Smooth muscle cell (in vitro differentiated cells): ENCODE results near the gene TTC29. TPM values are rescaled to one million over a fixed set of nuclear protein-coding genes. Genes with fewer than 3 reads are reported as not detected.
"Not testable (repeated sequence)": the region's sequence is repeated elsewhere in the genome, so short reads cannot be mapped to it uniquely, and the experiment has no call there.

Source experiments
- DNase-seq: peaks from one replicate; lab custom pipeline; 2025; ENCODE audit not compliant: unreplicated experiment; lab: John Stamatoyannopoulos, UW
- H2AFZ ChIP-seq: fragments of 200-600 bp; sonication (generic); 2 replicates; pipeline ENCODE4 v1.6.0; 2016; ENCODE audit warnings: antibody characterized with exemption, low read depth, mild to moderate bottlenecking
- H3F3A ChIP-seq: fragments of 200-600 bp; sonication (generic); 2 replicates; pipeline ENCODE4 v1.6.0; 2017; ENCODE audit warnings: antibody characterized with exemption, low read depth
- H3K27ac ChIP-seq: fragments of 200-600 bp; sonication (generic); 2 replicates; pipeline ENCODE4 v1.5.1; 2016; ENCODE audit warnings: low read depth, mild to moderate bottlenecking
- H3K27me3 ChIP-seq: fragments of 200-600 bp; sonication (generic); 2 replicates; pipeline ENCODE4 v1.6.1; 2016; ENCODE audit warnings: low read depth, mild to moderate bottlenecking
- H3K36me3 ChIP-seq: fragments of 200-600 bp; sonication (generic); 2 replicates; pipeline ENCODE4 v1.5.1; 2016; ENCODE audit warnings: low read depth
- H3K4me1 ChIP-seq: fragments of 200-600 bp; sonication (generic); 2 replicates; pipeline ENCODE4 v1.5.1; 2016; ENCODE audit warnings: low read depth
- H3K4me2 ChIP-seq: fragments of 200-600 bp; sonication (generic); 2 replicates; pipeline ENCODE4 v1.6.0; 2016; ENCODE audit warnings: mild to moderate bottlenecking
- H3K4me3 ChIP-seq: fragments of 200-600 bp; sonication (generic); 2 replicates; pipeline ENCODE4 v1.5.1; 2016; ENCODE audit warnings: mild to moderate bottlenecking
- H3K79me2 ChIP-seq: fragments of 200-600 bp; sonication (generic); 2 replicates; pipeline ENCODE4 v1.6.0; 2016; ENCODE audit warnings: low read depth, mild to moderate bottlenecking
- H3K9ac ChIP-seq: fragments of 200-600 bp; sonication (generic); 2 replicates; pipeline ENCODE4 v1.6.0; 2016; ENCODE audit warnings: low read depth
- H3K9me3 ChIP-seq: fragments of 200-600 bp; sonication (generic); replicated peaks from 2 replicates; pipeline ENCODE4 v1.5.1; 2016; ENCODE audit warnings: low read depth
- H4K20me1 ChIP-seq: fragments of 200-600 bp; sonication (generic); 2 replicates; pipeline ENCODE4 v1.6.0; 2016; ENCODE audit warnings: low read depth
- WGBS: methylation state at CpG from one replicate; pipeline ENCODE4 v1.1.7; 2016; ENCODE audit warnings: low lambda C conversion rate; 5-methylcytosine and 5-hydroxymethylcytosine counted together
- polyA plus RNA-seq: library from polyadenylated mRNA; unstranded; fragments of >200 nt; fragmentation: Nextera tagmentation; extraction: Ambion mirVana; gene quantifications from 2 replicates; pipeline ENCODE4 v1.2.1, GENCODE V29; 2016
- total RNA-seq: library from RNA; depleted of rRNA; stranded (reverse); fragments of >200 nt; gene quantifications from 2 replicates; pipeline ENCODE4 v1.2.3, GENCODE V29; 2014
- TF ChIP-seq, protein P1 (sequence below): fragments of 200-600 bp; sonication (generic); IDR thresholded peaks from 2 replicates; pipeline ENCODE4 v1.5.1; 2017; ENCODE audit warnings: borderline replicate concordance, mild to moderate bottlenecking, antibody characterized with exemption; ENCODE audit not compliant: insufficient read depth, poor library complexity, severe bottlenecking

Gene TTC29
- total and polyA plus RNA-seq, 2 experiments from 2014 or later: 0.82 to 1.3 TPM

DNA sequence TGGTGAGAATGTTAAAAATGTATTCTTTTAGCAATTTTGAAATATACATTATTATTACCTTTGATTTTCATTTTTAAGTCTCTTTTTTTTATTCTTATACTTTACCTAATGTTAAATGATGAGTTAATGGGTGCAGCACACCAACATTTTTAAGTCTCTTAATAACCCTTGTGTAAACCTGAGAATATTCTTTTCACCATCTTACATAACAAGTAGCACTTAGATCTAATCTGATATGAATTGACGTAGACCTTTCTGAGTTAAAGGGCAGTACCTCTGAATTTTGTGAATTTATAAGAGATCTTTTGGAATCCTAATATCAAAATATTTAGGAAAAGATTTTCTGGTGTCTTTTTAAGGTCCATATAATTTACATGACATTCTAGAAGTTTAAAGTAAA lies 110.6 kb downstream of the TTC29 start:
- WGBS: 90% methylated on average over 1 of the region's 1 CpG

DNA sequence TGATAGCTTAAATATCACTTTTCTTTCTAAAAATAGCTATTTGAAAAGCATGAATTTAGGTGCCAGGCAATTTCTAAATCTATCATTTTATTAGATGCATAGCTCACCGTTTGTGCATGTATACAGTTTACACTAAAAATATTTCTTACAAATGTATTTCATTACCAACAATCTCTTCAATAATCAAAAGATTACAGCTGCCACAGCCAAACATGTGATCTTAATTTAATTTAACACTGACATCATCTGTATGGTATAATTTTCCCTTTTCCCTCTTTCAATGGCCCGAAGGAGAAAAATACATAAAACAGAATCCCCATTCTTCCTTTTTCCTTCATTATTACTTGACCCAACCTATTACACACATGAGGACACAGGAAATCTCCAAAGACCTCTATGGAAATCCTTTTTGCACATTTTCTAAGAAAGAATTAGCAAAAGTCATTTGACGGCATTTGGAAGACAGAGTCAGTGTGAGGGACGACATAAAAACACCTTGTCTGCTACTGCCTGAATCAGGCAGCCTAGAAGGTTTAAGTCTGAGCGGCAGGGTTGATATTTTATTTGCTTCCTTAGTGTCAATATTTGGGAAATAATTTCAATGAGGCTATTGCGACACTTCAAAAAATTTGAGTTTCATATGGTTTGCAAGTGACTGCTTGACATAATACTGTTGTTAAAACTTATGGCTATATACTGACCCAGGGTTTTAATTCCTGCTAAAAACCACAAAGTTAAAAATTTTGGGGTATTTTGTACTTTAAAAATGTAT lies 111.2 kb downstream of the TTC29 start:
- 91% methylated on average over 6 of the region's 6 CpGs for WGBS
- Histone ChIP-seq H3K79me2 (no peaks in the 10 kb centered on the region), H3K4me3 (no peak overlapping the region), H3K27me3 (no peaks in the 10 kb centered on the region), H4K20me1 (no peaks in the 10 kb centered on the region), H3K27ac (no peak overlapping the region), H2AFZ (no peak overlapping the region), H3K9ac (no peak overlapping the region), H3K9me3 (no peaks in the 10 kb centered on the region), H3F3A (no peaks in the 10 kb centered on the region), H3K4me2 (no peak overlapping the region), H3K36me3 (no peaks in the 10 kb centered on the region), H3K4me1 (no peaks in the 10 kb centered on the region)
- TF ChIP-seq, protein P1, sequence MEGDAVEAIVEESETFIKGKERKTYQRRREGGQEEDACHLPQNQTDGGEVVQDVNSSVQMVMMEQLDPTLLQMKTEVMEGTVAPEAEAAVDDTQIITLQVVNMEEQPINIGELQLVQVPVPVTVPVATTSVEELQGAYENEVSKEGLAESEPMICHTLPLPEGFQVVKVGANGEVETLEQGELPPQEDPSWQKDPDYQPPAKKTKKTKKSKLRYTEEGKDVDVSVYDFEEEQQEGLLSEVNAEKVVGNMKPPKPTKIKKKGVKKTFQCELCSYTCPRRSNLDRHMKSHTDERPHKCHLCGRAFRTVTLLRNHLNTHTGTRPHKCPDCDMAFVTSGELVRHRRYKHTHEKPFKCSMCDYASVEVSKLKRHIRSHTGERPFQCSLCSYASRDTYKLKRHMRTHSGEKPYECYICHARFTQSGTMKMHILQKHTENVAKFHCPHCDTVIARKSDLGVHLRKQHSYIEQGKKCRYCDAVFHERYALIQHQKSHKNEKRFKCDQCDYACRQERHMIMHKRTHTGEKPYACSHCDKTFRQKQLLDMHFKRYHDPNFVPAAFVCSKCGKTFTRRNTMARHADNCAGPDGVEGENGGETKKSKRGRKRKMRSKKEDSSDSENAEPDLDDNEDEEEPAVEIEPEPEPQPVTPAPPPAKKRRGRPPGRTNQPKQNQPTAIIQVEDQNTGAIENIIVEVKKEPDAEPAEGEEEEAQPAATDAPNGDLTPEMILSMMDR: no peak
- no peak for DNase-seq

More for the DNA sequence above, 110.6 kb downstream of the TTC29 start:
- no peaks in the 10 kb centered on the region for H4K20me1 ChIP-seq
- DNase-seq: no peak
- H3K4me1 ChIP-seq: no peaks in the 10 kb centered on the region
- H3K9me3 ChIP-seq: no peaks in the 10 kb centered on the region
- no peaks in the 10 kb centered on the region for H3K79me2 ChIP-seq
- H2AFZ ChIP-seq: no peak overlapping the region
- no peaks in the 10 kb centered on the region for H3F3A ChIP-seq
- H3K36me3 ChIP-seq: no peaks in the 10 kb centered on the region
- no peak overlapping the region for H3K4me2 ChIP-seq
- no peak overlapping the region for H3K9ac ChIP-seq
- no peaks in the 10 kb centered on the region for H3K27me3 ChIP-seq
- H3K27ac ChIP-seq: no peak overlapping the region
- H3K4me3 ChIP-seq: no peak overlapping the region
- TF ChIP-seq, protein P1: no peak

DNA sequence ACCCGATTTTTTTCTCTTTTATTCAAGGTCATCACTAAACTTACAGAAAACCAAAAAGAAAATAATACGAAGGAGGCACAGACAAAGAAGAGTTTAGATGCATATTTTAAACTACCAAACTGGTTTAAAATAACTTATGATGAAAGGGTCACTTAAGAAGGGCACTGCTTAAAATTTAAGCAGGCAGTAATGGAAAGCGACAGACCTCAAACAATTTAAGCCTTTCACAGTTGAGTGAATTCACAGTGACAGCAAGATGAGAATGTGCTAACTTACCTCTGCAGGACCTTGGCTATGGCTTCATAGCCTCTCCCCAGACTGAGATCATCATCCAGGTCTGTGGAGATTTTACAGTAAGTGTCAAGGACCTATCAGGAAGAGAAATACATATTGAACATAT lies 112.1 kb downstream of the TTC29 start:
- Histone ChIP-seq H3K27me3 (no peaks in the 10 kb centered on the region), H4K20me1 (no peaks in the 10 kb centered on the region), H3K79me2 (no peaks in the 10 kb centered on the region), H2AFZ (no peak overlapping the region), H3K4me3 (no peak overlapping the region), H3K4me2 (no peak overlapping the region), H3K9me3 (no peaks in the 10 kb centered on the region), H3K4me1 (no peaks in the 10 kb centered on the region), H3K9ac (no peak overlapping the region), H3K27ac (no peak overlapping the region), H3F3A (no peaks in the 10 kb centered on the region), H3K36me3 (no peaks in the 10 kb centered on the region)
- DNase-seq: no peak
- TF ChIP-seq, protein P1: no peak
- 75% methylated on average over 3 of the region's 3 CpGs for WGBS

DNA sequence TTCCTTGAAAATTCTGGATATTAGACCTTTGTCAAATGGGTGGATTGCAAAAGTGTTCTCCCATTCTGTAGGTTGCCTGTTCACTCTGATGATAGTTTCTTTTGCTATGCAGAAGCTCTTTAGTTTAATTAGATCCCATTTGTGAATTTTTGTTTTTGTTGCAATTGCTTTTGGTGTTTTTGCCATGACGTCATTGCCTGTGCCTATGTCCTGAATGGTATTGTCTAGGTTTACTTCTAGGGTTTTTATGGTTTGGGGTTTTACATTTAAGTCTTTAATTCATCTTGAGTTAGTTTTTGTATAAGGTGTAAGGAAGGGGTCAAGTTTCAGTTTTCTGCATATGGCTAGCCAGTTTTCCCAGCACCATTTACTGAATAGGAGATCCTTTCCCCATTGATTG lies 122.7 kb downstream of the TTC29 start:
- 90% methylated on average over 1 of the region's 1 CpG for WGBS
- H4K20me1 ChIP-seq, DNase-seq, H3K36me3 ChIP-seq, H2AFZ ChIP-seq, H3F3A ChIP-seq, H3K9ac ChIP-seq, H3K4me3 ChIP-seq, H3K79me2 ChIP-seq, H3K4me2 ChIP-seq, H3K9me3 ChIP-seq, H3K4me1 ChIP-seq, H3K27me3 ChIP-seq, H3K27ac ChIP-seq: not testable (repeated sequence)
